GM12892 (cell line): ENCODE data around the gene EFS.

Experiments
- POLR2A ChIP-seq: IDR thresholded peaks from 2 replicates; pipeline ENCODE4 v1.6.1; 2011; ENCODE audit warnings: low read depth, low read length, control low read depth
- POLR2AphosphoS5 ChIP-seq: IDR thresholded peaks from 2 replicates; pipeline ENCODE4 v1.6.1; 2011; ENCODE audit warnings: low read depth, low read length, control low read depth
- TAF1 ChIP-seq: IDR thresholded peaks from 2 replicates; pipeline ENCODE4 v1.6.1; 2011; ENCODE audit warnings: low read depth, mild to moderate bottlenecking, control low read depth, low read length, borderline replicate concordance

DNA sequence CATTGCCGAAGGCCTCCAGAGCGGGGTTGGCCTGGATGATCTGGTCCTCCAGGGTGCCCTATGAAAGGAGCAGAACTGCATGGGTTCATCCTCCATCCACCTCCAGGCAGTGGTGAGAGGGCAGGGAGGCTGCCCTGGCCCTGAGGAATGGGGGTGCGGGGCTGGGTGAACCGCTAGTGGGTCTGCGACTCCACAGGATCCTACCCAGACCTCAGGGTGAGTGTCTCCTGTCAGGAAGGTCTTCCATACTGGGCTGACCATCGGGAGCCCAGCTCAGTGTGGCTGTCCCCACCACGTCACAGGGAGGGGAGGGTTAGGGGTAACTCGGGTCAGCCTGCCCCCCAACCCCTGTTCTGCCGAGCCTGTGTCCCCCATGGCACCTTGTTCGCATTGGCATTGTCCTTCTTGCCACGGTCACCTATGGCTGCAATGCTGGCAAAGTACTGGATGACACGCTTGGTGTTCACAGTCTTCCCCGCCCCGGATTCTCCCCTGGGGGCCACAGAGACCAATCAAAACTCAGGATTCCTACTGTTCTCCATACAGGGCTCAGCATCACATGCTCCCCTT lies 39.4 kb upstream of the EFS start:
- TF ChIP-seq POLR2A: no peak
- TF ChIP-seq POLR2AphosphoS5: no peak
- no peak for TF ChIP-seq TAF1
